ENCODE measurements around the gene CTCFL. TPM values are rescaled to one million over a fixed set of nuclear protein-coding genes. Genes with fewer than 3 reads are reported as not detected.
"Not testable (repeated sequence)": the region's sequence is repeated elsewhere in the genome, so short reads cannot be mapped to it uniquely, and the experiment has no call there.

CTCFL gene
- total RNA-seq, 4 donors from 2014 or later = 0.13 to 0.46 TPM; not detected in 2

- no peaks in the 10 kb centered on the region for H3K9me3 ChIP-seq
- H3K27ac ChIP-seq = no peak overlapping the region
- intact Hi-C loops (cut with DNase I) = loop anchor here (5.0 kb wide), 1 partner anchor 694 kb away; no protein-coding TSS in a partner anchor
- TF ChIP-seq POLR2A (IDR thresholded peaks at IDR 0.05) = no peak
- no peak for TF ChIP-seq CTCF (IDR thresholded peaks at IDR 0.05)
- DNase-seq = no peak
- no peaks in the 10 kb centered on the region for H3K36me3 ChIP-seq
- peaks cover 0 to 10% of the 10 kb centered on the region in 2 donors for H3K4me1 ChIP-seq
- H3K4me3 ChIP-seq (replicated peaks in 1 of 3) = no peak overlapping the region
- no peaks in the 10 kb centered on the region for H3K27me3 ChIP-seq
- 86 to 93% methylated on average over 1 of the region's 1 CpG for WGBS, 2 donors
These were observed 11.7 kb downstream of the CTCFL start for GRCh38 chr20:57513199-57513598.

- Histone ChIP-seq H3K27me3 (no peaks in the 10 kb centered on the region), H3K9me3 (no peaks in the 10 kb centered on the region), H3K27ac (peak overlapping the region in 1 of 3 donors; percentile 53), H3K4me3 (replicated peaks in 1 of 3) (no peak overlapping the region), H3K36me3 (no peaks in the 10 kb centered on the region), H3K4me1 (peaks cover 6 to 15% of the 10 kb centered on the region in 2 donors)
- DNase-seq = no peak
- intact Hi-C loops (cut with DNase I) = loop anchor here (5.0 kb wide), 1 partner anchor 695 kb away; no protein-coding TSS in a partner anchor
- TF ChIP-seq CTCF (IDR thresholded peaks at IDR 0.05) (no peak), POLR2A (IDR thresholded peaks at IDR 0.05) (no peak)
- 55 to 68% methylated on average over 5 of the region's 5 CpGs for WGBS, 2 donors
These were observed 12.5 kb downstream of the CTCFL start for GRCh38 chr20:57512432-57512831.

- Histone ChIP-seq H3K4me1 (peaks cover 11 to 18% of the 10 kb centered on the region in 2 donors), H3K27ac (peak overlapping the region in 1 of 3 donors; percentile 53)
- WGBS, 2 donors = 65 to 72% methylated on average over 7 of the region's 7 CpGs
- H3K27me3 ChIP-seq; DNase-seq; H3K9me3 ChIP-seq; H3K4me3 ChIP-seq (replicated peaks in 1 of 3); H3K36me3 ChIP-seq: not testable (repeated sequence)
- intact Hi-C loops (cut with DNase I) = loop anchor here (5.0 kb wide), 1 partner anchor 696 kb away; no protein-coding TSS in a partner anchor
These were observed 13.2 kb downstream of the CTCFL start for GRCh38 chr20:57511709-57512108.

- peak overlapping the region in 1 of 3 donors; percentile 29 for H3K27ac ChIP-seq
- H3K4me3 ChIP-seq (replicated peaks in 1 of 3) = no peak overlapping the region
- no peaks in the 10 kb centered on the region for H3K9me3 ChIP-seq
- peak in 1 of 2 donors; percentile 33 for DNase-seq
- no peaks in the 10 kb centered on the region for H3K27me3 ChIP-seq
- intact Hi-C loops (cut with DNase I) = loop anchor here (5.0 to 10.0 kb wide), 2 partner anchors 415 to 698 kb away; no protein-coding TSS in a partner anchor
- peaks cover 31 to 35% of the 10 kb centered on the region in 2 donors for H3K4me1 ChIP-seq
- 65 to 68% methylated on average over 5 of the region's 5 CpGs for WGBS, 2 donors
- TF ChIP-seq POLR2A (IDR thresholded peaks at IDR 0.05) (no peak), CTCF (IDR thresholded peaks at IDR 0.05) (peak in 2 of 6 experiments; percentile 18 to 23)
- no peaks in the 10 kb centered on the region for H3K36me3 ChIP-seq
These were observed 15.2 kb downstream of the CTCFL start for GRCh38 chr20:57509665-57510237.

GRCh38 chr20:57508831-57509230 lies 16.1 kb downstream of the CTCFL start:
- H3K36me3 ChIP-seq = no peaks in the 10 kb centered on the region
- TF ChIP-seq POLR2A (IDR thresholded peaks at IDR 0.05) = no peak
- no peak for TF ChIP-seq CTCF (IDR thresholded peaks at IDR 0.05)
- no peak overlapping the region for H3K4me3 ChIP-seq (replicated peaks in 1 of 3)
- WGBS, 2 donors = 88 to 89% methylated on average over 5 of the region's 5 CpGs
- H3K9me3 ChIP-seq = no peaks in the 10 kb centered on the region
- H3K27me3 ChIP-seq = no peaks in the 10 kb centered on the region
- DNase-seq = no peak
- H3K27ac ChIP-seq = no peak overlapping the region
- peaks cover 31 to 41% of the 10 kb centered on the region in 2 donors for H3K4me1 ChIP-seq
- intact Hi-C loops (cut with DNase I) = loop anchor here (10.0 kb wide), 1 partner anchor 414 kb away; no protein-coding TSS in a partner anchor
